GM19193 (cell line): ENCODE data around the gene UBXN2A.

Experiments
- POLR2A ChIP-seq: IDR thresholded peaks from 4 replicates; pipeline ENCODE4 v1.6.1; 2011; ENCODE audit not compliant: insufficient read depth, insufficient read length; ENCODE audit errors: extremely low read depth

Gene UBXN2A

GRCh38 chr2:24016853-24017703, 76.8 kb downstream of the UBXN2A start:
- no peak for TF ChIP-seq POLR2A

- TF ChIP-seq POLR2A: no peak
Measured at GRCh38 chr2:24017711-24018110, 77.4 kb downstream of the UBXN2A start.

GRCh38 chr2:24018241-24018640, 78.0 kb downstream of the UBXN2A start:
- no peak for TF ChIP-seq POLR2A

- no peak for TF ChIP-seq POLR2A
Measured at GRCh38 chr2:24019729-24020128, 79.5 kb downstream of the UBXN2A start.

- no peak for TF ChIP-seq POLR2A
Measured at GRCh38 chr2:24020244-24020643, 80.0 kb downstream of the UBXN2A start.

- no peak for TF ChIP-seq POLR2A
Measured at GRCh38 chr2:24021122-24021998, 81.1 kb downstream of the UBXN2A start.

- no peak for TF ChIP-seq POLR2A
Measured at GRCh38 chr2:24022324-24022974, 82.2 kb downstream of the UBXN2A start.

- no peak for TF ChIP-seq POLR2A
Measured at GRCh38 chr2:24022975-24023575, 82.8 kb downstream of the UBXN2A start.

- no peak for TF ChIP-seq POLR2A
Measured at GRCh38 chr2:24024018-24024417, 83.8 kb downstream of the UBXN2A start.

GRCh38 chr2:24024996-24025663, 84.9 kb downstream of the UBXN2A start:
- no peak for TF ChIP-seq POLR2A

- no peak for TF ChIP-seq POLR2A
Measured at GRCh38 chr2:24026233-24026632, 86.0 kb downstream of the UBXN2A start.

- no peak for TF ChIP-seq POLR2A
Measured at GRCh38 chr2:24038786-24039499, 98.7 kb downstream of the UBXN2A start.

- TF ChIP-seq POLR2A: no peak
Measured at GRCh38 chr2:24040511-24040910, 100.2 kb downstream of the UBXN2A start.
